Glutamatergic neuron (in vitro differentiated cells): ENCODE data around the gene DUS2. TPM values are rescaled to one million over a fixed set of nuclear protein-coding genes. Genes with fewer than 3 reads are reported as not detected.
A peak's percentile ranks its signal among the peaks of the same experiment; 100 is the strongest.

Source experiments
- DNase-seq: peaks from one replicate; pipeline ENCODE4 v3.0.0; 2022
- H3K27ac Mint-ChIP-seq: one replicate; pipeline ENCODE4 v1.8.0; 2020; ENCODE audit warnings: mild to moderate bottlenecking, mixed read lengths, inconsistent platforms; ENCODE audit not compliant: unreplicated experiment
- H3K27me3 Mint-ChIP-seq: one replicate; pipeline ENCODE4 v1.8.0; 2020; ENCODE audit warnings: mild to moderate bottlenecking, moderate library complexity, mixed read lengths, inconsistent platforms; ENCODE audit not compliant: unreplicated experiment
- H3K36me3 Mint-ChIP-seq: one replicate; pipeline ENCODE4 v1.8.0; 2020; ENCODE audit warnings: mild to moderate bottlenecking, mixed read lengths, inconsistent platforms; ENCODE audit not compliant: unreplicated experiment
- H3K4me1 Mint-ChIP-seq: one replicate; pipeline ENCODE4 v1.8.0; 2020; ENCODE audit warnings: mild to moderate bottlenecking, low read depth, mixed read lengths, inconsistent platforms; ENCODE audit not compliant: unreplicated experiment
- H3K4me3 Mint-ChIP-seq: one replicate; pipeline ENCODE4 v1.8.0; 2020; ENCODE audit warnings: mild to moderate bottlenecking, mixed read lengths, inconsistent platforms; ENCODE audit not compliant: unreplicated experiment
- H3K9me3 Mint-ChIP-seq: one replicate; pipeline ENCODE4 v1.8.0; 2020; ENCODE audit warnings: mild to moderate bottlenecking, moderate library complexity, mixed read lengths, inconsistent platforms; ENCODE audit not compliant: unreplicated experiment
- CTCF ChIP-seq: fragments of 200-600 bp; sonication (generic); IDR thresholded peaks from one replicate; pipeline ENCODE4 v1.5.0; 2021; ENCODE audit not compliant: partially characterized antibody, unreplicated experiment
- long read RNA-seq: library from polyadenylated mRNA; unstranded; transcript quantifications from one replicate; pipeline ENCODE4 v2.0.0, GENCODE V29; 2020; ENCODE audit not compliant: unreplicated experiment
- total RNA-seq: library from RNA; stranded (reverse); fragmentation: NEBNext Ultra II Directional; extraction: Animal tissue kit (Norgen Biotek cat#: 25700); gene quantifications from one replicate; pipeline ENCODE4 v1.2.1, GENCODE V29; 2021; ENCODE audit not compliant: unreplicated experiment

Gene DUS2
- 21.0 TPM for total RNA-seq
- long read RNA-seq, transcript DUS2-207 (17 exons, 2,310 nt) = major isoform, 7 of 17 reads
- long read RNA-seq, partial matches to known transcripts = 2 of 17 reads
- long read RNA-seq, other reads (novel, unspliced or antisense) = 6 of 17 reads

GRCh38 chr16:68022728-68023537 lies at the start of gene DUS2, which contains the start of gene DDX28:
TSS of gene DUS2 (plus strand) at chr16:68023284. CDS start at chr16:68038024, 14,740 bp downstream.
TSS of gene DDX28 (minus strand) at chr16:68023232. CDS start at chr16:68023202, 30 bp downstream.
- Mint-ChIP-seq H3K9me3 (peaks cover 6% of the 10 kb centered on the region), H3K4me1 (peaks cover 2% of the 10 kb centered on the region), H3K4me3 (peak within 1 kb of the TSS; percentile 96), H3K27ac (peak within 1 kb of the TSS; percentile 97), H3K36me3 (no peaks in the 10 kb centered on the region), H3K27me3 (peaks cover 8% of the 10 kb centered on the region)
- DNase-seq = peak; percentile 95
- no peak for TF ChIP-seq CTCF

- no peak for TF ChIP-seq CTCF
- DNase-seq = no peak
- Mint-ChIP-seq H3K27ac (no peak overlapping the region), H3K36me3 (no peaks in the 10 kb centered on the region), H3K4me3 (no peak overlapping the region), H3K4me1 (peaks cover 2% of the 10 kb centered on the region), H3K27me3 (peaks cover 4% of the 10 kb centered on the region), H3K9me3 (peaks cover 3% of the 10 kb centered on the region)
Measured at GRCh38 chr16:67975321-67976105, 47.6 kb upstream of the DUS2 start.

GRCh38 chr16:67976205-67976604 lies 46.9 kb upstream of the DUS2 start:
- no peak overlapping the region for H3K4me3 Mint-ChIP-seq
- H3K4me1 Mint-ChIP-seq = peaks cover 2% of the 10 kb centered on the region
- no peaks in the 10 kb centered on the region for H3K27me3 Mint-ChIP-seq
- peaks cover 5% of the 10 kb centered on the region for H3K9me3 Mint-ChIP-seq
- H3K27ac Mint-ChIP-seq = no peak overlapping the region
- no peak for DNase-seq
- TF ChIP-seq CTCF = no peak
- no peaks in the 10 kb centered on the region for H3K36me3 Mint-ChIP-seq

GRCh38 chr16:67977005-67977404 lies 46.1 kb upstream of the DUS2 start:
- no peak overlapping the region for H3K4me3 Mint-ChIP-seq
- DNase-seq = no peak
- H3K27me3 Mint-ChIP-seq = no peaks in the 10 kb centered on the region
- peaks cover 2% of the 10 kb centered on the region for H3K4me1 Mint-ChIP-seq
- no peak overlapping the region for H3K27ac Mint-ChIP-seq
- TF ChIP-seq CTCF = no peak
- no peaks in the 10 kb centered on the region for H3K36me3 Mint-ChIP-seq
- H3K9me3 Mint-ChIP-seq = peaks cover 5% of the 10 kb centered on the region
